PC-3 (cell line): ENCODE results near the gene TSC22D2. TPM values are rescaled to one million over a fixed set of nuclear protein-coding genes. Genes with fewer than 3 reads are reported as not detected.

Experiments used
- ATAC-seq: fragments of 200-7000 bp; cut with Tn5 transposase; 2 replicates; pipeline ENCODE4 v1.9.1; 2020; ENCODE audit warnings: mild to moderate bottlenecking, moderate library complexity
- BruUV-seq: library from RNA; stranded (reverse); fragments of 400-500 nt; replicated peaks from 2 replicates; lab custom pipeline; 2021; lab: Mats Ljungman, UMichigan
- CTCF ChIA-PET: fragments of 300-600 bp; sonication (Branson Sonifier 250); formaldehyde crosslinking; loops from one replicate; lab custom pipeline; 2022; ENCODE audit warnings: antibody characterized with exemption; lab: Charles Lee
- POLR2A ChIA-PET: fragments of 300-600 bp; sonication (Branson Sonifier 250); formaldehyde crosslinking; loops from one replicate; lab custom pipeline; 2022; ENCODE audit warnings: antibody characterized with exemption; ENCODE audit not compliant: unreplicated experiment; lab: Charles Lee
- DNase-seq: peaks from one replicate; pipeline ENCODE4 v3.0.0-alpha.2; 2015
- H2AFZ ChIP-seq: fragments of 300-600 bp; sonication (generic); 2 replicates; pipeline ENCODE4 v1.6.0; 2016; ENCODE audit warnings: antibody characterized with exemption, low read length
- H3F3A ChIP-seq: fragments of 300-600 bp; sonication (generic); one replicate; pipeline ENCODE4 v1.6.0; 2017; ENCODE audit warnings: antibody characterized with exemption, low read length, control low read depth, mild to moderate bottlenecking; ENCODE audit not compliant: unreplicated experiment
- H3K27ac ChIP-seq: fragments of 300-600 bp; sonication (generic); 2 replicates; pipeline ENCODE4 v1.5.1; 2016; ENCODE audit warnings: mild to moderate bottlenecking, low read length
- H3K27me3 ChIP-seq: fragments of 300-600 bp; sonication (generic); 2 replicates; pipeline ENCODE4 v1.6.1; 2016; ENCODE audit warnings: low read length, mixed read lengths
- H3K36me3 ChIP-seq: fragments of 300-600 bp; sonication (generic); 2 replicates; pipeline ENCODE4 v1.6.1; 2016; ENCODE audit warnings: low read depth, mixed run types, low read length, mixed read lengths
- H3K4me1 ChIP-seq: fragments of 300-600 bp; sonication (generic); 2 replicates; pipeline ENCODE4 v1.5.1; 2016; ENCODE audit warnings: low read length; ENCODE audit not compliant: insufficient read depth
- H3K4me2 ChIP-seq: fragments of 300-600 bp; sonication (generic); 2 replicates; pipeline ENCODE4 v1.6.0; 2016; ENCODE audit warnings: low read length
- H3K4me3 ChIP-seq: fragments of 300-600 bp; sonication (generic); 2 replicates; pipeline ENCODE4 v1.5.1; 2016; ENCODE audit warnings: mild to moderate bottlenecking, low read length, mixed read lengths
- H3K79me2 ChIP-seq: fragments of 300-600 bp; sonication (generic); 2 replicates; pipeline ENCODE4 v1.6.1; 2017; ENCODE audit warnings: low read length, mixed read lengths
- H3K9ac ChIP-seq: fragments of 300-600 bp; sonication (generic); 2 replicates; pipeline ENCODE4 v1.6.0; 2016; ENCODE audit warnings: mild to moderate bottlenecking, low read length
- H3K9me2 ChIP-seq: fragments of 300-600 bp; sonication (generic); replicated peaks from 2 replicates; pipeline ENCODE4 v1.6.1; 2016; ENCODE audit warnings: mixed run types, low read length, mixed read lengths
- H3K9me3 ChIP-seq: fragments of 300-600 bp; sonication (generic); 2 replicates; pipeline ENCODE4 v1.6.1; 2016; ENCODE audit warnings: low read length, mixed read lengths
- H4K20me1 ChIP-seq: fragments of 300-600 bp; sonication (generic); 2 replicates; pipeline ENCODE4 v1.6.1; 2016; ENCODE audit warnings: low read length, mixed read lengths
- EZH2 ChIP-seq: fragments of 300-600 bp; sonication (generic); IDR thresholded peaks from one replicate; pipeline ENCODE4 v1.6.1; 2017; ENCODE audit warnings: antibody characterized with exemption, mild to moderate bottlenecking, low read length; ENCODE audit not compliant: unreplicated experiment
- EZH2phosphoT487 ChIP-seq: fragments of 300-600 bp; sonication (generic); IDR thresholded peaks from 2 replicates; pipeline ENCODE4 v1.6.1; 2018; ENCODE audit warnings: mild to moderate bottlenecking, antibody characterized with exemption, low read length, borderline replicate concordance
- intact Hi-C: fragments of 100-400 bp; cut with micrococcal nuclease; formaldehyde crosslinking; loops from 2 replicates; pipeline ENCODE4 v1.9.0; 2023
- total RNA-seq: library from RNA; depleted of rRNA; stranded (reverse); fragments of >200 nt; gene quantifications from 2 replicates; pipeline ENCODE4 v1.2.3, GENCODE V29; 2014
- TF ChIP-seq, protein P1 (sequence below): fragments of 300-600 bp; sonication (generic); conservative IDR thresholded peaks from 2 replicates; pipeline ENCODE4 v1.5.1; 2017; ENCODE audit warnings: antibody characterized with exemption, low read depth, mild to moderate bottlenecking, low read length

Gene TSC22D2
- total RNA-seq, 1 experiment from 2014 or later, result 9.6 TPM

GRCh38 chr3:150407808-150408220, 284 bp upstream of the TSC22D2 start:
- Histone ChIP-seq H3K27me3 (no peaks in the 10 kb centered on the region), H3K4me1 (peaks cover 19% of the 10 kb centered on the region), H3K9ac (peak overlapping the region; percentile 92), H2AFZ (peak overlapping the region; percentile 88), H3K9me3 (no peaks in the 10 kb centered on the region), H3F3A (no peaks in the 10 kb centered on the region), H3K27ac (peak overlapping the region; percentile 91), H4K20me1 (peaks cover 36% of the 10 kb centered on the region), H3K36me3 (peaks cover 13% of the 10 kb centered on the region), H3K9me2 (peaks cover 3% of the 10 kb centered on the region; the same call in 1 of the 2 replicates), H3K79me2 (peaks cover 53% of the 10 kb centered on the region), H3K4me2 (peak overlapping the region; percentile 92), H3K4me3 (peak overlapping the region; percentile 87)
- ATAC-seq (peak; percentile 1), DNase-seq (peak; percentile 64)
- ChIA-PET CTCF (interaction anchor here (0.6 to 3.2 kb wide), 5 partner anchors 10 to 169 kb away, joined by 3 to 22 read pairs (median 4); no protein-coding TSS in a partner anchor), POLR2A (interaction anchor here (0.6 to 0.7 kb wide), 6 partner anchors 39 to 841 kb away, joined by 3 to 9 read pairs (median 4); no protein-coding TSS in a partner anchor)
- BruUV-seq, result no TSS peak
- intact Hi-C loops, result loop anchor here (1.0 to 5.0 kb wide), 5 partner anchors 36 to 441 kb away; no protein-coding TSS in a partner anchor
- TF ChIP-seq EZH2, result no peak
- no peak for TF ChIP-seq EZH2phosphoT487
- TF ChIP-seq, protein P1, sequence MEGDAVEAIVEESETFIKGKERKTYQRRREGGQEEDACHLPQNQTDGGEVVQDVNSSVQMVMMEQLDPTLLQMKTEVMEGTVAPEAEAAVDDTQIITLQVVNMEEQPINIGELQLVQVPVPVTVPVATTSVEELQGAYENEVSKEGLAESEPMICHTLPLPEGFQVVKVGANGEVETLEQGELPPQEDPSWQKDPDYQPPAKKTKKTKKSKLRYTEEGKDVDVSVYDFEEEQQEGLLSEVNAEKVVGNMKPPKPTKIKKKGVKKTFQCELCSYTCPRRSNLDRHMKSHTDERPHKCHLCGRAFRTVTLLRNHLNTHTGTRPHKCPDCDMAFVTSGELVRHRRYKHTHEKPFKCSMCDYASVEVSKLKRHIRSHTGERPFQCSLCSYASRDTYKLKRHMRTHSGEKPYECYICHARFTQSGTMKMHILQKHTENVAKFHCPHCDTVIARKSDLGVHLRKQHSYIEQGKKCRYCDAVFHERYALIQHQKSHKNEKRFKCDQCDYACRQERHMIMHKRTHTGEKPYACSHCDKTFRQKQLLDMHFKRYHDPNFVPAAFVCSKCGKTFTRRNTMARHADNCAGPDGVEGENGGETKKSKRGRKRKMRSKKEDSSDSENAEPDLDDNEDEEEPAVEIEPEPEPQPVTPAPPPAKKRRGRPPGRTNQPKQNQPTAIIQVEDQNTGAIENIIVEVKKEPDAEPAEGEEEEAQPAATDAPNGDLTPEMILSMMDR, result no peak

- ChIA-PET POLR2A (interaction anchor here (0.5 to 1.4 kb wide), 10 partner anchors 11 to 136 kb away, joined by 3 to 17 read pairs (median 5); no protein-coding TSS in a partner anchor), CTCF (interaction anchor here (0.6 to 3.2 kb wide), 6 partner anchors 47 to 170 kb away, joined by 3 to 22 read pairs (median 4); no protein-coding TSS in a partner anchor)
- H3K4me2 ChIP-seq, result peak overlapping the region; percentile 92
- peaks cover 3% of the 10 kb centered on the region; the same call in 1 of the 2 replicates for H3K9me2 ChIP-seq
- peak overlapping the region; percentile 92 for H3K9ac ChIP-seq
- BruUV-seq, result TSS peak; percentile 59
- no peaks in the 10 kb centered on the region for H3K9me3 ChIP-seq
- ATAC-seq, result peak; percentile 9
- no peaks in the 10 kb centered on the region for H3K27me3 ChIP-seq
- peaks cover 66% of the 10 kb centered on the region for H3K79me2 ChIP-seq
- peaks cover 49% of the 10 kb centered on the region for H4K20me1 ChIP-seq
- TF ChIP-seq EZH2 (no peak), EZH2phosphoT487 (no peak)
- TF ChIP-seq, protein P1, result no peak
- H3K36me3 ChIP-seq, result peaks cover 19% of the 10 kb centered on the region
- no peak overlapping the region for H2AFZ ChIP-seq
- peak overlapping the region; percentile 87 for H3K4me3 ChIP-seq
- H3K27ac ChIP-seq, result peak overlapping the region; percentile 91
- intact Hi-C loops, result loop anchor here (5.0 kb wide), 1 partner anchor 442 kb away; no protein-coding TSS in a partner anchor
- DNase-seq, result peak; percentile 13
- H3K4me1 ChIP-seq, result peaks cover 17% of the 10 kb centered on the region
- H3F3A ChIP-seq, result no peaks in the 10 kb centered on the region
Measured at GRCh38 chr3:150409125-150409511, 1.0 kb downstream of the TSC22D2 start.
